Activated CD8-positive, alpha-beta memory T cell treated with anti-CD3 and anti-CD28 coated beads for 4 hours (primary cell): ENCODE results near the gene DYNC1I1.

Experiments used
- DNase-seq, 2 donors: peaks; one replicate each; pipeline ENCODE4 v3.0.0-alpha.2; 2020; ENCODE audit warnings: low read depth in 2 of 2

The DYNC1I1 gene

GRCh38 chr7:95793658-95794057 lies 21.3 kb downstream of the DYNC1I1 start:
- no peak for DNase-seq

DNA sequence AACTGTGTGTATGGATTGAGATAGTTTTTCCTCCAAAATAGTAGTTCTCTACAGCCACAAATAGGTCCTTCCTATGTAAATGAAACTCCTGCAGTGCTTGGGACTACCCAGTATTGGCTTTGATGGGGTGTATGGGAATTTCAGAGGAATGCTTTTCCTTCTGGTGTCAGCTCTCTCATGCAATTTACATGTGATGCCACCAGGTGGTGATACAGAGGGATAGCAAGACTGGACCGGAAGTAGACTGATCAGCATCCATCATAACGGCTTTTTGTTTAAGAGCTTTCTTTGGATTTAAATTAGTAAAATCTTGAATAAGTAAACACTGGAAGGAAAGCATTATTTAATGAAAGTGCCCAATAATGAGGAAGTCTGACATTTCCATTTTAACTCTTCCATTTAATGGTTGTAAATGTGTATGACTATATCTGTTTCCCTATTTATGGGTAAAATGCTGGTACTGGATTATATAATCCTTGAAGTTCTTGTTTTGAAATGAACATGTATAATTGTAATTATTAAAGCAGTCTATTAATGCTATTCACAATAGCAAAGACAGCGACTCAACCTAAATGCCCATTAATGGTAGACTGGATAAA lies 22.7 kb downstream of the DYNC1I1 start:
- DNase-seq, result no peak

DNA sequence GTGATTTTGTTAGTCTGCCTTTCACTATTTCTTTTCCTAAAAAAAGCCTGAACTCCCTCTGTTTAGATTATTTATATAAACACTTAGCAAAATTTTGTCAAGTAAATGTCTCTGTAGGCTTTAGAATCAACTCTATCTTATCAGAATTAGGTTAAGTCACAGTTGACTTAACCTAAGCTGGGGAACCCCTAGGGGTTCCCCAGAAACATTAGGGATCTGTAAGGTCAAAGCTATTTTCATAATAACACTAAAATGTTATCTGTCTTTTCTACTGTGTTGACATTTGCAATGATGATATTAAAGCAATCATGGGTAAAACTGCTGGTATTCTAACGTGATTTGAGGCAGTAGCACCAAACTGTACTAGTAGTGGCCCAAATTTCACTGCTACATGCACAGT lies 24.3 kb downstream of the DYNC1I1 start:
- no peak for DNase-seq

DNA sequence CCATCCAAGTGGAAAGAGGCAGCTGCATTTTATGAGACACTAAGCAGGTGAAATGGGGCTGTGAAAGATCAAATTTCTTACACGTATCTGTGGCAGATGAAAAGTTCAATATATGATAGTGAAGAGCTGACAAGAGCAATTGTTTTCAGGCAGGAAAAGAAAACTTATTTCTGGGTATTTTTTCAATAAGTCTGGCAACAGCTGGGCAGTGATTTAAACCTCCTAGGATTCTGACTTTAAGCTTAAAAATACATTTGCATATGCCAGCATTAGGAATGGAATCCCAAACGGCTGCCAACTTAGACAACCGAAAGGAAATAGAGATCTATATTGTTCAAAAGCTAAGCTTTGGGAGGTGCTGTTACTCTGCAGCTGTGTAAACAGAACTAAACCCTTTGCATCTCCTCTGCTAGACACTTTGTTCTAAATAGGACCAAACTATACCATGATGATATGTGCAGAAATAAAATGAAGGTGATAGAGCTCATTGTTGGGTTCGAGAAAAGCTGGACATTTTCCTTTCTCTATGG lies 26.1 kb downstream of the DYNC1I1 start:
- no peak for DNase-seq

DNA sequence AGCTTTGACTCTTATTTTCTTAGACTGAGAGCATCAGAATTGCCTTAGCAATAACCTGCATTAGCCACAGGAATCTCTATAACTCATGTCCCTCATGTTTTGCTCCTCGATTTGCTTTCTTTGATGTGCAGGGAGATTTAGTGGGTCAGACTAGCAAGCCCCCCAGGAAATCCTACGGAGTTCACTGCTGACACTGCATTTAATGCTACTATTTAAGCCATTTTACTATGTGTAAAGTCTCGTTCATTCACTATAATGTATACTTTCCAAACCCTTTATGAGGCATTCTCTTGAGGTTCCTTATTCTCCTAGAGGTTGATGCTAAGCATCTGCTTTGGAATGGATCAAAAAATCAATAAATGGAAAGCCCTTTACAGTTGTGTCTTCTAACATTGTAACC lies 28.4 kb downstream of the DYNC1I1 start:
- DNase-seq, result no peak

DNA sequence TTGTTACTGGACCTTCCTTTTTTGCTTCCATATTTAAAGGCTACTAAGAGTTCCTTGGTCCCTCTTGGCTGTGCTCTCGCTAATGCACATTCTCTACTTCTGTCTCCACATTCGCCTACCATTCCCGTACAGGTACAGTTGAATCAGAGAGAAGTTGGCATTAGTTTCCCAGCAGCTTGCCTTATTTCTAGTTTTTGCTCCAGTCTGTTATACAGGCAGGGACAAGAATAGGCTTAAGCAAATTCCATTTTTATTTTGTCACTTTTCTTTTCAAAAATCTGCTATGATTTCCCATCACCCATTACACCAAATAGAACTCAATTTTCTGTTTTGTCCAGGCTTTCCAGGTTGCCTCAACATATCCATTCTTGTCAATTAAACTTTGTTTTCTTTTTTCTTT lies 29.9 kb downstream of the DYNC1I1 start:
- no peak for DNase-seq

- no peak for DNase-seq
Measured at GRCh38 chr7:95804052-95804451, 31.7 kb downstream of the DYNC1I1 start.

- DNase-seq, result no peak
Measured at GRCh38 chr7:95805909-95806308, 33.6 kb downstream of the DYNC1I1 start.

- no peak for DNase-seq
Measured at GRCh38 chr7:95808396-95808795, 36.0 kb downstream of the DYNC1I1 start.

DNA sequence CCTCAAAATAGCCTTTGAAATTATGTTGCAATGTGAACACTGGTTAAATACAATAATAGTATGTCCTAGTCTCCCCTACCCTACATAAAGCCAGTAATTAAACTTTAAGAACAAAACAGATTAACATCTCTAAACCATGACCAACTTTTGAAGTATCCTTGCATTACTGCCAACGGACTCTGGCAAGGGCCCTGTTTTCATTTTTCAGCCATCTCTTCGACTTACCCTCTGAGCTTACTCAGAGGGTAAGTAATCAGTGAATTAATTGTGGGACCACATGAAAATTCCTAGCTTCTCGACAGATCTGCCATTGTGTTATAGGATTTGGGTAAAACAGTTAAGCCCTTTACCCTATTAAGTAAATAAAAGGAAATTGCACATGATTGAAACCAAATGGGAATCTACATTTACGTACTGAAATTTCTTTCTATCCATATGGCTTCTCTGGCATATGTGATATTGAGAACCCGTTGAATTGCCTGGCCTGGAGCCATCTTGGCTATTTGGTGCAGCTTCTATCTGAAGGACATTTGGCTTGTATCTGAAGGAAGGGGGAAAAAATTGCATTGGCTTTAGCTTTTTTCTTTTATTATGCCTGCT lies 39.6 kb downstream of the DYNC1I1 start:
- no peak for DNase-seq

DNA sequence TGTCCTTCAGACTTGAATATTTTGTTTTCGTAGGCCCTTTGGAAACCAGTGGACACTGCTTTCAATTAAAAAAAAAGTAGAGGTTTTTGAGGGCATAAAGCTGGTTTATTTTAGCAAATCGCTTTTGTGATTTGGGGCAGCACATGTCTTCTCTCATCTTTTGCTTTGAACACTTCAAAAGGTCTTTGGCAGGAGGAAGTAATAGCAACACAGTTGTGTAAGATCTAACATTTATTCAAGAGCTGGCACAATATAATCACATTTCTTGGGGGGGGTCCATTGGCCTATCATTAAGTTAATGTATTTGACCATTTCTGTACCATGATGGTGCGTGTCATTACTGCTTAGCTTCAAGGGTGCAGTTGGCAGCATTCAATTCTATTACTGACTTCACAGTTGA lies 42.4 kb downstream of the DYNC1I1 start:
- DNase-seq, result no peak

GRCh38 chr7:95817866-95818640 lies 45.7 kb downstream of the DYNC1I1 start:
- DNase-seq, result no peak

GRCh38 chr7:95820778-95821177 lies 48.4 kb downstream of the DYNC1I1 start:
- DNase-seq, result no peak

DNA sequence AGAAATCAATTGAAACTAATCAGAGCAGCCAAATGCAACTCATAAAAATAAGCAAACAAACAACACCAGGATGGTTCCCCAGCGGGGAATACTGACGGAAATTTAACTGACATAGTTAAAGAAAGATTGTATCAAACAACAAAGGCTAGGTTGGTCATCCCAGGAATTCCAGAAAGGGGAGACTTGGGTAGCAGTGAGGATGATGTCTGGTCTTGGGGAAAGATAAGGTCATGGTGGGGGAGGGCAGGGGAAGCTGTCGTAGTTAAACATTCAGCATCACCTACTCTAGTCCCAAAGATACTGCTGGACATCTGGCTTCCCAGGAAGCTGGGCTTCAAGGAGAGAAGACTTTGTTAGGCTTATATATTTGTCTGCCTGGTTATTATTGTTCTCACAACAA lies 50.4 kb downstream of the DYNC1I1 start:
- no peak for DNase-seq

GRCh38 chr7:95824616-95825015 lies 52.3 kb downstream of the DYNC1I1 start:
- DNase-seq, result no peak

- no peak for DNase-seq
Measured at GRCh38 chr7:95828824-95829790, 56.8 kb downstream of the DYNC1I1 start.

GRCh38 chr7:95840953-95841950 lies 68.9 kb downstream of the DYNC1I1 start:
- DNase-seq, result no peak

- no peak for DNase-seq
Measured at GRCh38 chr7:95843286-95843685, 70.9 kb downstream of the DYNC1I1 start.

DNA sequence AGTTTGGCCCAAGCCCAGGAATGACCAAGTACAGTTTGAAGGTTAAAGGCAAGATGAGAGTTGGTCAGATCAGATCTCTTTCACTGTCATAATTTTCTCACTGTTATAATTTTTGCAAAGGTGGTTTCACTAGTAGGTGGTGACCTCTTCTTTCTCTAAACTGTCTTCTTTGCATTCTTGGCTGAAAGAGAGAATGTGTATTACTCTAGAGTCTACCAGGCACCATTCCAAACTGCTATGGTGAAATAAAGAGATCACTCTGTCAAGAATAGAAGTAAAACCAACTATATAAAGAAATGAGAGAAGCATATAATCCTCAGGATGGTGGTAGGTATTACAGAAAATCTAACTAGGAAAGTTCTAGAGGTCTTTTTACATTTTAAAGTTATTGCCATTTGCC lies 72.7 kb downstream of the DYNC1I1 start:
- DNase-seq, result no peak

- DNase-seq, result no peak
Measured at GRCh38 chr7:95847061-95847460, 74.7 kb downstream of the DYNC1I1 start.

DNA sequence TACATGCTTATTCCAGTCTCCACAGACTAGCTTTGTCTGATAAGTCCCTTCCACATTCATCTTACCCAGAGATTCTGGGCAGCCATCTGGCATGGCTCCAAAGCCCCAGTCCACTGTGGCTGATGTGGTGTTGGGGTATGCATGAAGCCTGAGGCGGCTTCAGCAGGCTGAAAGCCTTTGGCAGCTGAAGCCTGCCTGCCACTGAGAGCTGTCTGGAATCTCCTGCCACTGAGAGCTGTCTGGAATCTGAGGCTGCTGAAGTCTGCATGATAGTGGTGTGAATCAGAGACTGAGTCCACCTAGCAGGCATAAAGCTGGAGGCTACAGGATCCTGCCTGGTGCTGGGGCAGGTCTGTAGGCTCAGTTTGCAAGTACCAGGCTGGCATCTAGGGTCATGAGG lies 87.1 kb downstream of the DYNC1I1 start:
- no peak for DNase-seq
